Nephron progenitor cell (in vitro differentiated cells): ENCODE measurements around the gene ATP2C2.

Experiments
- DNase-seq: peaks from one replicate; pipeline ENCODE4 v3.0.0; 2021
- H3K27ac Mint-ChIP-seq: 2 replicates; pipeline ENCODE4 v1.8.0; 2021; ENCODE audit warnings: mild to moderate bottlenecking, moderate library complexity, mixed read lengths
- H3K27me3 Mint-ChIP-seq: 2 replicates; pipeline ENCODE4 v1.8.0; 2021; ENCODE audit warnings: mild to moderate bottlenecking, low read depth, mixed read lengths; ENCODE audit not compliant: poor library complexity
- H3K36me3 Mint-ChIP-seq: 2 replicates; pipeline ENCODE4 v1.8.0; 2021; ENCODE audit warnings: low read depth, mixed read lengths
- H3K4me1 Mint-ChIP-seq: 2 replicates; pipeline ENCODE4 v1.8.0; 2021; ENCODE audit warnings: mixed read lengths
- H3K4me3 Mint-ChIP-seq: 2 replicates; pipeline ENCODE4 v1.8.0; 2021; ENCODE audit warnings: mild to moderate bottlenecking, moderate library complexity, mixed read lengths
- H3K9me3 Mint-ChIP-seq: 2 replicates; pipeline ENCODE4 v1.8.0; 2021; ENCODE audit warnings: mild to moderate bottlenecking, moderate library complexity, mixed read lengths
- TF ChIP-seq, protein P1 (sequence below): fragments of 200-600 bp; sonication (generic); IDR thresholded peaks from 2 replicates; pipeline ENCODE4 v1.5.0; 2021; ENCODE audit warnings: antibody characterized with exemption

The ATP2C2 gene

DNA sequence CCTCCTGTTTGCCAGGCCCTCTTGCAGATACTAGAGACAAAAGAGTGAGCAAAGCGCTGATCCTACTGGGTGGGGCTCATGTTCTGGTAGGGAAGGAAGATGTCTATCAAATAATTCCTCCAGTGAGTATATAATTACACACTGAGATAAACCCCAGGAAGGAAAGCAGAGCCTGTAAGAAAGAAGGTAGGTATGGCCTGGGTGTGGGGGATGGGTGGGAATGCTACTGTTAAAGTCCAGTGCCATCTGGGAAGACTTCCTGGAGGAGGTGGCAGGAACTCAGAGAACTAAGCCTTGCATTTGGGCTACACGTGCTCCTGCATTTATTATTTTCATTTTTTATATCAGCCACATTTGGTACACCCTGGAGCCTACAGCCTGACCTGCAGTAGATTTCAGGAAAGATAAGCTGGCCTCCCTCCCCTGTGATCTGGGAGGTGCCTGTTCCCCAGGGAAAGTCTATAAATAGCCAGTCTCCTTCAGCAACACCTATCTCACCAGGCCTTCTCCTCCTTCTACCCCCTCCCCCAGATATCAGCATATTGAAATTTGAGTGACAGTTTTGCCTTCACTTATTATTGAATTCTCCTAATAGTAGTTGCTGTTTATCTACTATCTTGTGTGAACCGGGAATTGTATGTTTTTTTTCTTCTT lies 11.5 kb downstream of the ATP2C2 start:
- Mint-ChIP-seq H3K27ac (peak overlapping the region; percentile 34), H3K4me3 (no peak overlapping the region), H3K9me3 (peaks cover 9% of the 10 kb centered on the region), H3K27me3 (peaks cover 27% of the 10 kb centered on the region), H3K4me1 (peaks cover 22% of the 10 kb centered on the region), H3K36me3 (peaks cover under 1% of the 10 kb centered on the region)
- DNase-seq: no peak
- TF ChIP-seq, protein P1, sequence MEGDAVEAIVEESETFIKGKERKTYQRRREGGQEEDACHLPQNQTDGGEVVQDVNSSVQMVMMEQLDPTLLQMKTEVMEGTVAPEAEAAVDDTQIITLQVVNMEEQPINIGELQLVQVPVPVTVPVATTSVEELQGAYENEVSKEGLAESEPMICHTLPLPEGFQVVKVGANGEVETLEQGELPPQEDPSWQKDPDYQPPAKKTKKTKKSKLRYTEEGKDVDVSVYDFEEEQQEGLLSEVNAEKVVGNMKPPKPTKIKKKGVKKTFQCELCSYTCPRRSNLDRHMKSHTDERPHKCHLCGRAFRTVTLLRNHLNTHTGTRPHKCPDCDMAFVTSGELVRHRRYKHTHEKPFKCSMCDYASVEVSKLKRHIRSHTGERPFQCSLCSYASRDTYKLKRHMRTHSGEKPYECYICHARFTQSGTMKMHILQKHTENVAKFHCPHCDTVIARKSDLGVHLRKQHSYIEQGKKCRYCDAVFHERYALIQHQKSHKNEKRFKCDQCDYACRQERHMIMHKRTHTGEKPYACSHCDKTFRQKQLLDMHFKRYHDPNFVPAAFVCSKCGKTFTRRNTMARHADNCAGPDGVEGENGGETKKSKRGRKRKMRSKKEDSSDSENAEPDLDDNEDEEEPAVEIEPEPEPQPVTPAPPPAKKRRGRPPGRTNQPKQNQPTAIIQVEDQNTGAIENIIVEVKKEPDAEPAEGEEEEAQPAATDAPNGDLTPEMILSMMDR: no peak

- Mint-ChIP-seq H3K4me1 (peaks cover 22% of the 10 kb centered on the region), H3K36me3 (peaks cover 4% of the 10 kb centered on the region), H3K27ac (peak overlapping the region; percentile 34), H3K4me3 (no peak overlapping the region), H3K27me3 (peaks cover 25% of the 10 kb centered on the region), H3K9me3 (peaks cover 14% of the 10 kb centered on the region)
- TF ChIP-seq, protein P1: no peak
- no peak for DNase-seq
Observed at GRCh38 chr16:84380405-84380804, 12.1 kb downstream of the ATP2C2 start.

DNA sequence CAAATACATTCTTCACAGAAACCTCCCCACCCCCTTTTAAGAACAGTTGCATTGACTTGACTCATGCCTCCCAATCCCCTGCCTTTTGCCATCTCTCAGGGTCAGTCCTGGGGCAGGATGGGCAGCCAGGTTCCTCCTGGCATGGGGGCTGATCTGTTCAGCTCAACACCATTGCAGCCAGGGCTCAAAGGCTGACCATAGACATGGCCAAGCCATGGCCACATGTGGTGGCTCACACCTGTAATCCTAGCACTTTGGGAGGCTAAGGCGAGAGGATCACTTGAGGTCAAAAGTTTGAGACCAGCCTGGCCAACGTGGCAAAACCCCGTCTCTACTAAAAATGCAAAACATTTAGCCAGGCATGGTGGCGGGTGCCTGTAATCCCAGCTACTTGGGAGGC lies 14.1 kb downstream of the ATP2C2 start:
- Mint-ChIP-seq H3K4me3 (no peak overlapping the region), H3K4me1 (peaks cover 22% of the 10 kb centered on the region), H3K9me3 (peaks cover 20% of the 10 kb centered on the region), H3K27ac (no peak overlapping the region), H3K27me3 (peaks cover 18% of the 10 kb centered on the region), H3K36me3 (peaks cover 4% of the 10 kb centered on the region)
- DNase-seq: no peak
- TF ChIP-seq, protein P1: no peak

DNA sequence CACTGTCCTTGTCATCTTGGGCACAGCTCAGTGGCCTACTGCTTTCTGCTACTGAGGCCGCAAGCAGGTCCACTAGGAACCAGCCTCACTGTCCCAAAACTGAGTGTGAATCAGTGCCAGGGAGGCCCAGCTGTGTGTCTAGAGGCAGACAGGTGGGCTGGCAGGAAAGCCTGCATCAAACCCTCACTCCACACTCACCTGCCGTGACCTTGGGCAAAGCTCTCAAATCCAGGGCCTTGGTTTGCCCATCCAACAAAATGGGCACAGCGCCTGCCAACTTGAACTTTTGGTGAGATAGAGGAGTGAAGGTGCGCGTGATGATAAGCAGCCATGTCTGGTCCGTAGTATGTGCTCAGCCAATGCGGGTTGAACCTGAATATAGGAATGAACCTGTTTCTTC lies 14.8 kb downstream of the ATP2C2 start:
- H3K27me3 Mint-ChIP-seq: peaks cover 13% of the 10 kb centered on the region
- H3K36me3 Mint-ChIP-seq: peaks cover 4% of the 10 kb centered on the region
- peaks cover 22% of the 10 kb centered on the region for H3K4me1 Mint-ChIP-seq
- H3K4me3 Mint-ChIP-seq: no peak overlapping the region
- no peak overlapping the region for H3K27ac Mint-ChIP-seq
- TF ChIP-seq, protein P1: no peak
- DNase-seq: no peak
- peaks cover 20% of the 10 kb centered on the region for H3K9me3 Mint-ChIP-seq

- DNase-seq: no peak
- H3K4me1 Mint-ChIP-seq: peaks cover 5% of the 10 kb centered on the region
- TF ChIP-seq, protein P1: no peak
- no peak overlapping the region for H3K4me3 Mint-ChIP-seq
- peaks cover 4% of the 10 kb centered on the region for H3K36me3 Mint-ChIP-seq
- H3K27ac Mint-ChIP-seq: no peak overlapping the region
- peaks cover 5% of the 10 kb centered on the region for H3K27me3 Mint-ChIP-seq
- H3K9me3 Mint-ChIP-seq: peaks cover 20% of the 10 kb centered on the region
Observed at GRCh38 chr16:84386047-84386446, 17.7 kb downstream of the ATP2C2 start.

DNA sequence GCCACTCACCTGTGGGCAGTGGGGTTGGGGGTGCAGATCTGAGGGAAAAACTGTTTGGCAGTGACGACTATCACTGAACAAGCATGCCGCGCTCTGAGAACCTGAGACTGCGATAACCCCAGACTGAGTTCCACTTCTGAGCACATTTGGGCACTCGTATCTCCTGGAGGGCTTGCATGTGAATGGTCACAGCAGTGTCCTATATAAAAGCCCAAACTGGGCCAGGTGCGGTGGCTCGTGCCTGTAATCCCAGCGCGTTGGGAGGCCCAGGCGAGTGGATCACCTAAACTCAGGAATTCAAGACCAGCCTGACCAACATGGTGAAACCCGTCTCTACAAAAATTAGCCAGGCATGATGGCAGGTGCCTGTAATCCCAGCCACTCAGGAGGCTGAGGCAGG lies 18.7 kb downstream of the ATP2C2 start:
- TF ChIP-seq, protein P1: no peak
- Mint-ChIP-seq H3K9me3 (peaks cover 20% of the 10 kb centered on the region), H3K4me3 (no peak overlapping the region), H3K4me1 (peaks cover 5% of the 10 kb centered on the region), H3K27ac (no peak overlapping the region), H3K27me3 (peaks cover 12% of the 10 kb centered on the region), H3K36me3 (peaks cover 4% of the 10 kb centered on the region)
- no peak for DNase-seq
